OCI-LY3 (cell line): Measurements from ENCODE around the gene BRSK2.

ENCODE experiments used
- CTCF ChIP-seq: fragments of 200-600, 300-600 bp; sonication (generic); IDR thresholded peaks from 2 replicates; pipeline ENCODE4 v1.5.1; 2014; ENCODE audit warnings: antibody characterized with exemption, low read length, low read depth
- EZH2phosphoT487 ChIP-seq: fragments of 200-600 bp; shearing (Covaris generic); IDR thresholded peaks from 2 replicates; pipeline ENCODE4 v1.6.1; 2018; ENCODE audit warnings: antibody characterized with exemption, mixed run types, low read depth

GRCh38 chr11:1502168-1502953 lies 112.6 kb downstream of the BRSK2 start:
- no peak for TF ChIP-seq EZH2phosphoT487
- TF ChIP-seq CTCF, result no peak
